Measurements from ENCODE around the gene B3GALT5.
"Not testable (repeated sequence)": the region's sequence is repeated elsewhere in the genome, so short reads cannot be mapped to it uniquely, and the experiment has no call there.

Gene B3GALT5

DNA sequence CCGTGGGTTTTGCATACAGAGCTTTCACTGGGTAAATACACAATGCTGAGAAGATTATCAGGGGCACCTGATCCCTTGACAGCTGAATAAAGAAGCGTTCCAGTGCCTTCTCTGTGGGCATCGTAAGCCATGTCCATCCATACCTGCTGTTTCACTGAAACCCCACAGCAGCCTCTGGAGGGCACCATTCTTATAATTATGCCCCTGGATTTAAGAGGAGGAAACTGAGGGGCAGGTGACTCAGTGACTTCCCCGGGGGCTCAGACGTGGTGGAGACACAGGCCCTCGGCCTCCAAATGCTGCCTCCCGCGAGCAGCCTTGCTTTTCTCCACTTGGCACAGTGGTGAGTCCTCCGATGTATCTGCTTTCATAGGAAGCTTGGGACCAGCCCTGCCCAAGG, 56.7 kb downstream of the B3GALT5 start:
- DNase-seq, result no peak

- DNase-seq, result no peak
Measured at GRCh38 chr21:39669976-39670661, 57.4 kb downstream of the B3GALT5 start.

GRCh38 chr21:39670701-39671100, 58.0 kb downstream of the B3GALT5 start:
- no peak for DNase-seq

- no peak for DNase-seq
Measured at GRCh38 chr21:39671986-39672385, 59.2 kb downstream of the B3GALT5 start.

GRCh38 chr21:39673163-39673562, 60.4 kb downstream of the B3GALT5 start:
- DNase-seq, result no peak

DNA sequence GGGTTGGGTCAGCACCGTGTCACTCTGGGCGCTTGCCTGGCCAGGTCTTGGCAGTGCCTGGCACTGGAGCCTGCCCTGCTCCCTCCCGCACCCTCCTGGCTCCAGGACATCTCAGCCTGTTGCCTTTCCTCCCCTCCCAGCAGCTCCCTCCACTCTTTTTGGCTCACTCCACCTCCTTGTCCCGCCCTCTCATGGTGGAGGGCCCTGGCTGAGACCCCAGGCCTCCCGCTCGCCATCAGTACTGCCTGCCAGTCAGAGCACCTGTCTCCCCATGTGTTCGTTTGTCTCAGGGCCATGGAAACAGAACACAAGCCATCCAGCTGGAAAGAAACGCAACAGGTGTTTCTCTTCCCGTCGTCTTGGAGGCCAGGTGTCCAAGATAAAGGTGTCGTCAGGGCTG, 61.0 kb downstream of the B3GALT5 start:
- DNase-seq, result no peak

DNA sequence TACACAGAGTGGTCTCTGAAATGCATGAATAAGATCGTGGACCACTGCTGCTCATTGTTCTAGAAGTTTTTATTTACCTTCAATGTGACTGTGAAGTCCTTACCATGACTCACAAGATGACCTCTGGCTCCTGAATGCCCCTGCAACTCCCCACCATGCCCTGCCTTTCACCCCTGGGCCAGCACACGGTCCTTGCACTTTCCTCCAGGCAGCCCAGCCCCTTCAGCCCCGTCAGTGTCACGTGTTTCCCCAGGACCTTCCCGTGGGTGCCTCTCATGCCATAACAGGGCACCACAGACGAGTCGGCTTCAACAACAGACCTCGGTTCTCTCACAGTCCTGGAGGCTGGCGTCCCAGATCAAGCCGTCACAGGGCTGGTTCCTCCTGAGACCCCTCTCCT, 62.1 kb downstream of the B3GALT5 start:
- DNase-seq, result no peak

GRCh38 chr21:39675590-39675989, 62.9 kb downstream of the B3GALT5 start:
- no peak for DNase-seq

- no peak for DNase-seq
Measured at GRCh38 chr21:39675993-39676661, 63.4 kb downstream of the B3GALT5 start.

GRCh38 chr21:39680216-39680615, 67.5 kb downstream of the B3GALT5 start:
- no peak for DNase-seq

- no peak for DNase-seq
Measured at GRCh38 chr21:39681257-39681656, 68.5 kb downstream of the B3GALT5 start.

DNA sequence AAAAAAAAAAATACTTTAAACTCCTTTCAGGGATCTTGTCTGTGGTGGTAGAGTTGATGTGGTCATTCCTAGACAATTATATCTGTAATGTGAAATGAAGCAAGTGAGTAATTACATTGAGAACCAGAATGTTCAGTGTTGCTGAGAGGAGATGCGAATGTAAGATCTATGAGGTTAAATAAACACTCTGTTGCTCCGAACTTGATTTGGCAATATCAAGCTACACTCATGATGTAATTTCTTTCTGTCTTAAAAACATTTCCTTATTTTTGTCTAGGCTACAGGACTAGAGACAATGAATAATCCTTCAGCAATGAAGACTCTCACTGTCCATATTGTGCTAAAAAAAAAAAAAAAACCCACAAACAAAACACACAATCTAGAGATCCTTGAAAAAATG, 69.1 kb downstream of the B3GALT5 start:
- DNase-seq, result no peak

- DNase-seq, result no peak
Measured at GRCh38 chr21:39685236-39685635, 72.5 kb downstream of the B3GALT5 start.

DNA sequence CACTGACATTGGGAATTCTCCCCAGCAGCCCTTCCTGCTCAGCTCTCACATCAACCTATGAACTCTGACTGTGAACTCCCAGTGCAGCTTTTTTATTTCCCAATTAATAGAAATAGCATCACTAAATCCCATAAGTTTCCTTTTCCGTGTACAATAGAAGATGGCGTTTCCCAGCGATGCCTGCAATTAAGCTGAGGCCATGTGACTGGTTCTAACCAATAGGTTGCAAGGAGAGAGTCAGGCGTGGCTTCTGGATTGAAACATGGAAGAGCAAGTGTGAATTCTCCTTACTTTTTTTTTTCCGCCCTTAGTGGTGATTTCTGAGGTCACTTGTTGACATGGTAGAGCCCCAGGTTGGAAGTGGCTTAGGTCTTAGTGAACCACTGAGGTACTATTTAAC, 73.3 kb downstream of the B3GALT5 start:
- no peak for DNase-seq

- no peak for DNase-seq
Measured at GRCh38 chr21:39686646-39687468, 74.1 kb downstream of the B3GALT5 start.

- no peak for DNase-seq
Measured at GRCh38 chr21:39688010-39688409, 75.3 kb downstream of the B3GALT5 start.

DNA sequence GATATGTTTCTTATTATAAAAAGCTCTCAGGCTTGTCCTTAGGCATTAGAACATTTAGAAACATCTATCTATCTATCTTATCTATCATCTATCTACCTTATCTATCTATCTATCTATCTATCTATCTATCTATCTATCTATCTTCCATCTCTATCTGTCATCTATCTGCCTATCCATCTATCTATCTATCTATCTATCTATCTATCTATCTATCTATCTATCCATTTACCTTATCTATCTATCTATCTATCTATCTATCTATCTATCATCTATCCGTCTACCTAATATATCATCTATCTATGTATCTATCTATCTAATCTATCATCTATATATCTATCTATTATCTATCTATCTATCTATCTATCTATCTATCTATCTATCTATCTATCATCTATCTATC, 77.1 kb downstream of the B3GALT5 start:
- DNase-seq, result not testable (repeated sequence)

DNA sequence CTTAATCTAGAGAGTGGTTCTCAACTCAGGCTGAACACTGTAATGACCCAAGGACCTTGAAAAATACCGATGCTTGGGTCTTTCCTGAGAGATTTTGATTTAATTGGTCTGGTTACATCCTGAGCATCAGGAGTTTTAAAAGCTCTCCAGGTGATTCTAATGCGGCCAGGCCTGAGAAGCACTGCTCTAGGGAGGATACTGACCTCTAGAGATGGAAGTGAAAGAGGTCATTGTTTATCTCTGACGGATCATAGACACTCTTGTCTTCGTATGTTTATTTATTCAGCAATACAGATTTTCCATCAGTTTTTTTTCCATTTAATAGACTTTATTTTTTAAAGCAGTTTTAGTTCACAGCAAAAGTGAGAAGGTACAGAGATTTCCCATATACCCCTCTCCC, 77.7 kb downstream of the B3GALT5 start:
- no peak for DNase-seq

DNA sequence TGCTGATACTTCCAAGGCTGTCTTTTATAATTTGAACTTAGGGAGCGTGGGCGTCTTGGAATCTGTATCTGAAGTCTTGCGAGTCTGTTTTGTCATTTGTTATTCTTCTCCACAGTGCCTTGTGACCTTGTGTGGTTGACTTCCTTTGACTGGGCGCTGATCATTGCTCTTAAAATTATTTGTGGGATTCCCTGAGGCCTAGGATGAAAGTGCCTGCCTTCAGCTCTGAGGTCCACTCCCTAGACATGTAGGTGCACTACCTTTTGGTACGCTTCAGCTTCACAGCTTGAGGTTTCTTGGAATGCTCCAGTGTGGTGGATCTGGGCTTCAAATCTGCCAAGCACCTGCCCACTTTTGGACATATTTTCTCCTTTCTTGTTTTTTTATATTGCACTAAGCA, 82.0 kb downstream of the B3GALT5 start:
- DNase-seq, result no peak

- no peak for DNase-seq
Measured at GRCh38 chr21:39696196-39696595, 83.5 kb downstream of the B3GALT5 start.

GRCh38 chr21:39696618-39697017, 83.9 kb downstream of the B3GALT5 start:
- DNase-seq, result no peak

DNA sequence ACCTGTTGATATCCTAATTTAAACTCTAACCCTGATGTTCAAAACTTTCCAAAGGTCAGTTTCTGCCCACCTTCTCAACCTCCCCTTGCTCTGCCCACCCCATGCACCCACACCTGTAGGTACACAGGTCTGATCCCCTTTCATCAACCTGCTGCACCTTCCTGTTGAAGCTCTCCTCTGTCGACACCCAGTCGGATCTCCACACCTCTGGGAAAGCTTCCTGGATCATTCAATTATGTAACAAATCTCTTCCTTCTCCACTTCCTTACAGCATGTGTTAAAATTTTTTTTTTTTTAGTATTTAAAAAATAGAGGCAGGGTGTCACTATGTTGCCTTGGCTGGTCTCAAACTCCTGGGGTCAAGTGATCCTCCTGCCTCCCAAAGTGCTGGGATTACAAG, 87.6 kb downstream of the B3GALT5 start:
- no peak for DNase-seq

GRCh38 chr21:39703578-39703977, 90.8 kb downstream of the B3GALT5 start:
- no peak for DNase-seq

DNA sequence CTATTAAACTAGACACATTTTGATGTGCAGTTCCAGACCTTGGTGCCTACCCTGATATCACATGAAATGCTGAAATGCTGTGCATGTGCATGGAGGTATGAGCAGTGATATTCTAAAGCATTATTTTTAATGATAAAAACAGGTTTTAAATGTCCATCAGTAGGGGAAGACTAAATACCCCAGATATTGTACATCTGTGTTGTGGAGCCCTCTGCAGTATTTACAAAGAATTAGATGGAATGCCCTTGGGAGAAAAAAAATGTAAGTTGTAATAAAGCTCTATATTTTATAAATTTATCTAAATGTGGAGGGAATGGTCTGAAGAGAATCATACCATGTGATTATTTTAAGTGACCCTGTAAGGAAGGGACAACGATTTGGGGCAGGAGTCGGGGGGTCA, 93.1 kb downstream of the B3GALT5 start:
- no peak for DNase-seq

Data from activated gamma-delta T cell treated with Interleukin-2 at 50 U/mL for 16 hours (primary cell).